Measurements from ENCODE around the gene PRR9.

Gene PRR9

GRCh38 chr1:153260585-153261280 lies 43.3 kb downstream of the PRR9 start:
- DNase-seq = peak in 10 of 42 donors; percentile 2 to 58 (median 20)

GRCh38 chr1:153261281-153262069 lies 44.1 kb downstream of the PRR9 start:
- DNase-seq = peak in 39 of 42 donors; percentile 9 to 76 (median 40)

More at GRCh38 chr1:153260585-153261280, 43.3 kb downstream of the PRR9 start:
- intact Hi-C loops (cut with DNase I) = no loop called here

GRCh38 chr1:153262070-153262366 lies 44.6 kb downstream of the PRR9 start:
- intact Hi-C loops (cut with DNase I) = no loop called here
- no peak for DNase-seq

More at GRCh38 chr1:153261281-153262069, 44.1 kb downstream of the PRR9 start:
- intact Hi-C loops (cut with DNase I) = no loop called here

DNA sequence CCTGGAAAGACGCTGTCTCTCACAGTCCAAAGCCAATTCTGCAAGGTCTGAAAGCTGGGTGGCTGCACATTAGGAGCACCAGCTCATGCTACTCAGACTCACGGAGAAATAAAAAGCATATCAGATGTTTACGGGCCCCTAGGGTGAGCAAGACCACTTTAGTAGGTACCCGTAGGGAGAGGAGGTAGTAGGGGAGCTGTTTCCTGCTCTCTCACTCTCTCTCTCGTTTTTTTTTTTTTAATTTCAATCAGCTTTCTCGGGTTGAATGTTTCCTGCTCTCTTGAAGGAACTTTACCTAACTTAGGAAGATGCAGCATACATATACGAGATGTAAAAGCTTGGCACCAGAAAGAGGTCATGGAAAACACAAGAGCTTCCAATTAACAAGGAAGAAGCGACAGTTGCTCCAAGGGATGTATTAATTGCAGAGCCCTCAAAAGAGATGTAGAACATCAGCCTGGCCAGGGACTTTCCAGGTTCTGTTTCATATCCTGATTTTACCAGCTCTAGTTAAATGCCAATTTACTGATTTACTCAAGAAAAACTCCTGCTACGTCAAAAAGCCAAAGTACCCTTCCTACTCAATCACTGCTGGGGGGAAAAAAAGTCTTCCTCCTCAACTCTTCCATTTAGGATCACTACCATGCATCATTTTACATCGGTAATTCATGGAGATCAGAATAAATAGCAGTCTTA lies 45.2 kb downstream of the PRR9 start:
- intact Hi-C loops (cut with DNase I) = no loop called here

DNA sequence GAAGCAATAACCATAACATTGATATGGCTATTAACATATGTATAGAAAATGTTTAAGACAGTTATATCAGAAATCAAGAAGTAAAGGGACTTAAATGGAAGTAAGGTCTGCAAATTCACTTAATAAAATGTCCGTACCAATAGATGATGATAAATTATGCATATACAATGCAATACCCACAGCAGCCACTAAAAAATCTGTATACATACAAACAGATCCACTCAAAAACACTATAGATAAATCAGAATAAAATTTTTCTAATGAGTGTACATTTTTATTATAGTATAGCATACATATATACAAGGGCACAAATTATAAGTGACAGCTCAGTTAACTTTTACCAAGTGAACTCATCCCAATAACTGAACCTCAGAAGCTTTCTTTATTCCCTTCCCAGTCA lies 48.1 kb downstream of the PRR9 start:
- intact Hi-C loops (cut with DNase I) = no loop called here

More for the DNA sequence above, 45.2 kb downstream of the PRR9 start:
- no peak for DNase-seq

More for the DNA sequence above, 48.1 kb downstream of the PRR9 start:
- DNase-seq = no peak
